ENCODE data around the gene KASH5. TPM values are rescaled to one million over a fixed set of nuclear protein-coding genes. Genes with fewer than 3 reads are reported as not detected.

The KASH5 gene
- total and polyA plus RNA-seq, 2 of the 8 experiments (the other 6 are each of a cell fraction or from before 2014, with no cell fraction given) = 0.05 to 0.19 TPM

DNA sequence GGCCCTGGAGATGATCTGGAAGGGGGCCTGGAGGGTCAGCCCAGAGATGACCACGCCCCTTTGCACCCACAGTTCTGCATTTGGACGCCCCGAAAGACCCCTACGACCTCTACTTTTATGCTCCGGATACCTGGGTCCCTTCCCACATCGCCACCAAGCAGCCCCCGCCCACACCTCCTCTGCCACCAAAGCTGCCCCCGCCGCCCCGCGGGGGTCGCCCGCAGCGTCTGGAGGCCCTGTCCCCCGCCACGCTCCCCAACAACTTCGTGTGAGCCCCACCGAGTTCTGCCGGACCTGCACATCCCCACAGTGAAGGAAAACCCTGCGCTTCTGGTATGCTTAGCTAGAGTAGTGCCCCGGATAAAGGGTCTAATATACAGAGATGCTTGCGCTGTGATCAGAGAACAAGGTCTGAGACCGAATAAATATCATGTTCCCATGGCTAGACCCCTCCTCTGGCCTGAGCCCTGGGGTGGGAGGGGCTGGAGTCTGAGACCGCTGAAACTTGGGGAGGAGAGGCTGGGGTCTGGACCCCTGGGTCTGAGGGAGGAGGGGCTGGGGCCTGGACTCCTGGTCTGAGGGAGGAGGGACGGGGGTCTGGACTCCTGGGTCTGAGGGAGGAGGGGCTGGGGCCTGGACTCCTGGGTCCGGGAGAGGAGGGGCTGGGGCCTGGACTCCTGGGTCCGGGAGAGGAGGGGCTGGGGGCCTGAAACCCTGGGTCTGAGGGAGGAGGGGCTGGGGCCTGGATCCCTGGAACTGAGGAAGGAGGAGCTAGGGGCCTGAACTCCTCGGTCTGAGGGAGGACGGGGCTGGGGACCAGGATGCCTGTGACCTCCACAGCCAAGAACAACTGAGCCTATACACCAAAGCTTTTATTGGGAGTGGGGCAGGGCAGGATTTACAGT lies 40.8 kb downstream of the KASH5 start:
- Histone ChIP-seq H3K4me1 (replicated peaks in 1 of 4; ENCODE audit: control insufficient read depth in 3 of 4, insufficient read depth in 4 of 4, low read length in 3 of 4) (peaks cover 4 to 34% (median 24%) of the 10 kb centered on the region in 4 experiments), H2BK5ac (ENCODE audit: low read depth, low read length) (0 out of 2 replicates have a peak overlapping the region, but pooled peaks have one; percentile 44), H2AK5ac (ENCODE audit: low read depth, low read length) (no peak overlapping the region), H3K56ac (replicated peaks; ENCODE audit: insufficient read length, low read depth, low read length) (no peak overlapping the region), H4K20me1 (replicated peaks in 1 of 2; ENCODE audit: control insufficient read depth in 1 of 2, insufficient read depth in 2 of 2, low read length in 2 of 2) (no peaks in the 10 kb centered on the region), H3K4me2 (ENCODE audit: insufficient read depth in 1 of 2, low read depth in 2 of 2, low read length in 2 of 2) (peak overlapping the region; percentile 92 to 97), H3K4ac (replicated peaks; ENCODE audit: insufficient read length, low read depth, low read length) (no peak overlapping the region), H2BK12ac (ENCODE audit: low read depth, low read length) (no peak overlapping the region), H2BK120ac (replicated peaks; ENCODE audit: low read depth, low read length) (no peak overlapping the region), H3K23ac (ENCODE audit: insufficient read length) (no peak overlapping the region), H3K14ac (ENCODE audit: insufficient read length) (no peak overlapping the region), H3K36me3 (ENCODE audit: control insufficient read depth in 2 of 4, insufficient read depth in 4 of 4, low read length in 3 of 4) (no peaks in the 10 kb centered on the region), H3K9me3 (ENCODE audit: insufficient read depth in 2 of 2, low read depth in 1 of 2, low read length in 1 of 2) (peaks cover 0 to 2% of the 10 kb centered on the region in 2 experiments; a peak in 1 of 4 replicates), H2AFZ (ENCODE audit: low read length) (no peak overlapping the region), H3K27ac (ENCODE audit: low read depth, low read length) (no peak overlapping the region), H2BK20ac (ENCODE audit: low read length) (no peak overlapping the region), H3K23me2 (ENCODE audit: low read depth, low read length) (peaks cover 25% of the 10 kb centered on the region), H4K5ac (ENCODE audit: insufficient read length, low read depth, low read length) (no peak overlapping the region), H3K27me3 (replicated peaks in 1 of 4; ENCODE audit: control insufficient read depth in 3 of 4, extremely low read depth in 1 of 4, insufficient read depth in 3 of 4, low read length in 3 of 4) (peaks cover 9 to 55% (median 49%) of the 10 kb centered on the region in 4 experiments), H3K18ac (ENCODE audit: extremely low read depth, low read length) (peak overlapping the region; percentile 4; the same call in 1 of the 2 replicates), H3K79me1 (ENCODE audit: low read depth, low read length) (no peaks in the 10 kb centered on the region), H3K4me3 (ENCODE audit: extremely low read depth in 1 of 4, insufficient read depth in 2 of 4, low read depth in 3 of 4, low read length in 4 of 4) (peak overlapping the region; percentile 49 to 71 (median 54)), H2BK15ac (ENCODE audit: low read length) (no peak overlapping the region), H3K79me2 (ENCODE audit: control insufficient read depth in 1 of 2, insufficient read depth in 2 of 2, low read length in 2 of 2) (no peaks in the 10 kb centered on the region), H4K91ac (replicated peaks; ENCODE audit: insufficient read length, low read length) (no peak overlapping the region), H3K9ac (replicated peaks in 1 of 4; ENCODE audit: extremely low read depth in 1 of 4, low read depth in 3 of 4, low read length in 3 of 4) (no peak overlapping the region), H4K8ac (ENCODE audit: extremely low read depth, insufficient read depth, low read length) (no peak overlapping the region; the same call in 1 of the 2 replicates)
- POLR2A ChIA-PET (ENCODE audit: partially characterized antibody) = interaction anchor here (0.7 to 1.6 kb wide), 7 partner anchors 8 to 30 kb away, joined by 3 to 4 read pairs (median 3); partner anchors contain the start of genes ALDH16A1 and PIH1D1
- TF ChIP-seq CHD2 (IDR thresholded peaks at IDR 0.05; ENCODE audit: low read length) (no peak), SIN3A (conservative IDR thresholded peaks at IDR 0.05 in 1 of 2, IDR thresholded peaks at IDR 0.05 in 1 of 2; ENCODE audit: low read depth in 1 of 2, low read length in 2 of 2) (0 out of 4 replicates have a peak, but pooled peaks of 1 of the 2 experiments have one; percentile 25), CBX5 (IDR thresholded peaks at IDR 0.05; ENCODE audit: low read depth, low read length) (no peak)
- FAIRE-seq = no peak
- 5% methylated on average over 19 of the region's 29 CpGs; no CpG with 5 or more reads in 1 of the 2 experiments for WGBS, 2 experiments (ENCODE audit: extremely low coverage in 1 of 2, insufficient coverage in 1 of 2, insufficient read length in 1 of 2, insufficient replicate concordance in 2 of 2, low coverage in 1 of 2, low lambda C conversion rate in 2 of 2, missing lambda C conversion rate in 1 of 2)
- DNase-seq (ENCODE audit: low read depth in 1 of 2, low spot score in 2 of 2) = peak in 1 of 2 experiments; percentile 71
- CTCF ChIA-PET (ENCODE audit: partially characterized antibody) = interaction anchor here (0.6 to 3.7 kb wide), 16 partner anchors 9 to 67 kb away, joined by 3 to 13 read pairs (median 7); partner anchors contain the start of gene SLC17A7
